K562 (cell line): ENCODE data around the gene NES.

Experiments
- ATF7 ChIP-seq: fragments of 450-650 bp; IDR thresholded peaks from 2 replicates; pipeline ENCODE4 v1.7.1; 2014; ENCODE audit warnings: mild to moderate bottlenecking, moderate library complexity
- CTCF ChIP-seq, 3 experiments: IDR thresholded peaks in 2 of 3; conservative IDR thresholded peaks in 1 of 3; 2 replicates each; pipeline ENCODE4 v1.5.1; 2011 to 2012; ENCODE audit warnings: low read length in 3 of 3, mild to moderate bottlenecking in 3 of 3, control low read depth in 2 of 3, improper control_type of control experiment in 1 of 3, inconsistent platforms in 1 of 3, low read depth in 1 of 3, mixed read lengths in 1 of 3, moderate library complexity in 1 of 3; ENCODE audit not compliant: insufficient read depth in 2 of 3
- ELF1 ChIP-seq: fragments of 200-800 bp; sonication (Bioruptor generic); IDR thresholded peaks from 2 replicates; pipeline ENCODE4 v1.6.1; 2016; ENCODE audit warnings: missing genetic modification characterization, missing compliant biosample characterization
- EP300 ChIP-seq: IDR thresholded peaks from 2 replicates; pipeline ENCODE4 v1.6.1; 2012; ENCODE audit warnings: low read length, improper control_type of control experiment
- MYC ChIP-seq, 2 experiments: fragments of 250-450 bp in 1 of 2; sonication (Bioruptor Pico) in 1 of 2; IDR thresholded peaks; 2 replicates each; pipeline versions ENCODE4 v1.5.1 to v1.6.1; 2012 to 2021; ENCODE audit warnings: low read depth in 2 of 2, borderline replicate concordance in 1 of 2, improper control_type of control experiment in 1 of 2, low read length in 1 of 2, mild to moderate bottlenecking in 1 of 2, moderate library complexity in 1 of 2
- NR0B1 ChIP-seq: fragments of 450-650 bp; IDR thresholded peaks from one replicate; pipeline ENCODE4 v1.6.1; 2018; ENCODE audit warnings: mild to moderate bottlenecking, moderate library complexity; ENCODE audit not compliant: partially characterized antibody
- NR3C1 ChIP-seq: sonication (generic); formaldehyde crosslinking; IDR thresholded peaks from 2 replicates; pipeline ENCODE4 v1.8.1; 2022; ENCODE audit warnings: missing genetic modification reagents
- NRF1 ChIP-seq, 2 experiments: fragments of 450-650 bp; IDR thresholded peaks in 1 of 2; conservative IDR thresholded peaks in 1 of 2; 2 replicates each; pipeline ENCODE4 v1.6.1; 2014; ENCODE audit warnings: mild to moderate bottlenecking in 2 of 2
- TAF7 ChIP-seq: fragments of 450-650 bp; IDR thresholded peaks from 2 replicates; pipeline ENCODE4 v1.6.1; 2016; ENCODE audit warnings: missing genetic modification characterization, missing compliant biosample characterization
- ZHX1 ChIP-seq: fragments of 150-350 bp; conservative IDR thresholded peaks from 2 replicates; pipeline ENCODE4 v1.6.1; 2014; ENCODE audit warnings: low read length

- TF ChIP-seq CTCF (IDR thresholded peaks at IDR 0.05 in 2 of 3, conservative IDR thresholded peaks at IDR 0.05 in 1 of 3; ENCODE audit: insufficient read depth in 2 of 3, low read depth in 1 of 3, low read length in 3 of 3) (no peak), ZHX1 (no peak), NR0B1 (no peak), NRF1 (conservative IDR thresholded peaks at IDR 0.05 in 1 of 2, IDR thresholded peaks at IDR 0.05 in 1 of 2) (no peak), MYC (IDR thresholded peaks at IDR 0.05; ENCODE audit: low read depth, low read length) (peak; percentile 26; the same call in 1 of the 2 replicates), MYC (CRISPR knock-in tag; IDR thresholded peaks at IDR 0.05; ENCODE audit: borderline replicate concordance, low read depth) (no peak), ELF1 (tag) (no peak), ATF7 (peak; percentile 27; the same call in 1 of the 2 replicates), NR3C1 (CRISPR knock-in tag) (no peak), EP300 (no peak; the same call in 1 of the 2 replicates), TAF7 (no peak)
Measured at GRCh38 chr1:156692925-156693847, 16.0 kb upstream of the NES start.
